Stimulated activated CD4-positive, alpha-beta T cell treated with anti-CD3 and anti-CD28 coated beads, TNF-alpha, amount 100 ng/mL, for 1 hour (primary cell): Measurements from ENCODE around the gene FOCAD.
"Not testable (repeated sequence)": the region's sequence is repeated elsewhere in the genome, so short reads cannot be mapped to it uniquely, and the experiment has no call there.

Experiments
- DNase-seq, 3 donors: peaks; one replicate each; pipeline ENCODE4 v3.0.0-alpha.2; 2020; ENCODE audit warnings: low read depth in 3 of 3, low spot score in 1 of 3

The FOCAD gene

DNA sequence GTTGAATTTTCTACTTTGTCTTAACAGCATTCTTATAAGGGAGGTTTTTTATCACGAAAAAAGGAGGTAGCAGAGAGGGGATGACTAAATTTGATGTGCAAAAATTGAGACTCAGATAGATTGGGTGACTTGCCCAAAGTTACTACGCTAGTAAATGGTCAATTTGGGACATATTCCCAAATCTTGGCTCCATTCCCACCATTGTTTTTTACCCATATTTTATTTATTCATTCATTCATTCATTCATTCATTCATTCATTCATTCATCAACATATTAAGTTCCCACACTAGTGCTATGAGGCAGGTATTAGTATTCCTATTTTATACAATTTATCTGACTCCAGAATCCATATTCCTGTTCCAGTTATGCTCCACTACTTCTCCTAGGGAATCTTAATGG lies 261.8 kb downstream of the FOCAD start:
- no peak for DNase-seq

- DNase-seq, result no peak
These were observed 264.6 kb downstream of the FOCAD start for GRCh38 chr9:20948703-20949102.

GRCh38 chr9:20950707-20951106 lies 266.6 kb downstream of the FOCAD start:
- DNase-seq, result no peak

- no peak for DNase-seq
These were observed 278.6 kb downstream of the FOCAD start for GRCh38 chr9:20962536-20963225.

GRCh38 chr9:20972684-20973083 lies 288.6 kb downstream of the FOCAD start:
- no peak for DNase-seq

DNA sequence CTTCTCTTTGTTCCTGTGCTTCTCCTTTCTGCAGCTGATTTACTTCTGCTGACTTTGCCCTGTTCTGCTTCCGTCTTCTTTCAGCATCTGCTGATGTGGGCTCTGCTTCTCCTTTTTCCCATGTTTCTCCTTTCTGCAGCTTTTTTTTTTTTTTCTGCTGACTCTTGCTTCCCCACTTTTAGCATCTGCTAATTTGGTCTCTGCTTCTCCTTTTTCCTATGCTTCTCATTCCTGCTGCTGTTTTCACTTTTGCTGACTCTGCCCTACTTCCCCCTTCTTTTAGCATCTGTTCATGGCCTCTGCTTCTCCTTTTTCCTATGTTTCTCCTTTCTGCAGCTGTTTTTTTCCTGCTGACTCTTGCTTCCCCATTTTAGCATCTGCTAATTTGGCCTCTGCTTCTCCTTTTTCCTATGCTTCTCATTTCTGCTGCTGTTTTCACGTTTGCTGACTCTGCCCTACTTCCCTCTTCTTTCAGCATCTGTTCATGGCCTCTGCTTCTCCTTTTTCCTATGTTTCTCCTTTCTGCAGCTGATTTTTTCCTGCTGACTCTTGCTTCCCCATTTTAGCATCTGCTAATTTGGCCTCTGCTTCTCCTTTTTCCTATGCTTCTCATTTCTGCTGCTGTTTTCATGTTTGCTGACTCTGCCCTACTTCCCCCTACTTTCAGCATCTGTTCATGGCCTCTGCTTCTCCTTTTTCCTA lies 289.3 kb downstream of the FOCAD start:
- not testable (repeated sequence) for DNase-seq

DNA sequence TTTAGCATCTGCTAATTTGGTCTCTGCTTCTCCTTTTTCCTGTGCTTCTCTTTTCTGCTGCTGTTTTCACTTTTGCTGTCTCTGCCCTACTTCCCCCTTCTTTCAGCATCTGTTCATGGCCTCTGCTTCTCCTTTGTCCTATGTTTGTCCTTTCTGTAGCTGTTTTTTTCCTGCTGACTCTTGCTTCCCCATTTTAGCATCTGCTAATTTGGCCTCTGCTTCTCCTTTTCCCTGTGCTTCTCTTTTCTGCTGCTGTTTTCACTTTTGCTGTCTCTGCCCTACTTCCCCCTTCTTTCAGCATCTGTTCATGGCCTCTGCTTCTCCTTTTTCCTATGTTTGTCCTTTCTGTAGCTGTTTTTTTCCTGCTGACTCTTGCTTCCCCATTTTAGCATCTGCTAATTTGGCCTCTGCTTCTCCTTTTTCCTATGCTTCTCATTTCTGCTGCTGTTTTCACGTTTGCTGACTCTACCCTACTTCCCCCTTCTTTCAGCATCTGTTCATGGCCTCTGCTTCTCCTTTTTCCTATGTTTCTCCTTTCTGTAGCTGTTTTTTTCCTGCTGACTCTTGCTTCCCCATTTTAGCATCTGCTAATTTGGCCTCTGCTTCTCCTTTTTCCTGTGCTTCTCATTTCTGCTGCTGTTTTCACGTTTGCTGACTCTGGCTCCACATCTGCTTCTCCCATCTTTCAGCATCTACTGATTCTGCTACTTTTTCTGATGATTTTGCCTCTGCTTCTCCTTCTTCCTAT lies 290.3 kb downstream of the FOCAD start:
- DNase-seq, result not testable (repeated sequence)

DNA sequence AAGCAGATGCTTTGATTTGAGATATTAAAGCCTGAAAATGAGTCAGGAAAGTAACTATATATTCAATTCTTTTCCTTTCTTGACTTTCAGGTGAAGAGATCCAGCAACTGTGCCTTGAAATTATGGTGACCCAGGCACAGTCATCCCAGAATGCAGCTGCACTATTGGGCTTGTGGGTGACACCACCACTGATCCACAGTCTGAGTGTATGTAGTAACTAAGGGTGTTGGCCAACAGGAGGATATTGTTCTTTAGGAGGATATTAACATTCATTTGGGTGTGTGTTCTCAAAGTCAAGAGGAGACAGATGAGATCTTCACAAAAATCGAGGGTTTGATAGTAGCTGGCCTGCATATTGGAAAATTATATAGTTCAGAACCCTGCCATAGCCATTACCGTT lies 294.2 kb downstream of the FOCAD start:
- DNase-seq, result no peak

GRCh38 chr9:20980832-20981455 lies 296.9 kb downstream of the FOCAD start:
- DNase-seq, result no peak

- DNase-seq, result no peak
These were observed 297.4 kb downstream of the FOCAD start for GRCh38 chr9:20981486-20981885.

GRCh38 chr9:20984506-20984905 lies 300.4 kb downstream of the FOCAD start:
- DNase-seq, result no peak

- DNase-seq, result no peak
These were observed 302.0 kb downstream of the FOCAD start for GRCh38 chr9:20985851-20986600.

- DNase-seq, result no peak
These were observed 303.5 kb downstream of the FOCAD start for GRCh38 chr9:20987521-20987920.

GRCh38 chr9:20988061-20988460 lies 304.0 kb downstream of the FOCAD start:
- DNase-seq, result no peak

- DNase-seq, result no peak
These were observed 304.7 kb downstream of the FOCAD start for GRCh38 chr9:20988671-20989315.

DNA sequence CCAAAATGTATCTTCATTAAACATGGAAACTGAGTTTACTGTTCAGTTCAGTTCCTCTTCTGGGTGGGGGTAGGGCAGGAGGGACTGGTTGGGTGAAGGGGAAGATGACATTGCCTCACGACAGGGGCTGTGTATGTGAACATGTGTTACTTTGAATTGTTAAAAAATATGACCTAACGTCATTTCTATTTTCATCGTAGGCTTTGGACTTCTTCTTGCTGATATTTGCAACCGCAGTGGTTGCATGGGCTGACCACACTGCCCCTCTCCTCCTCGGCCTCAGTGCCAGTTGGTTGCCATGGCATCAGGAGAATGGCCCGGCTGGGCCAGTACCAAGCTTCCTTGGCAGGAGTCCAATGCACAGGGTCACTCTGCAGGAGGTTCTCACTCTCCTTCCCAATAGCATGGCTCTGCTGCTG lies 305.9 kb downstream of the FOCAD start:
- DNase-seq, result no peak

DNA sequence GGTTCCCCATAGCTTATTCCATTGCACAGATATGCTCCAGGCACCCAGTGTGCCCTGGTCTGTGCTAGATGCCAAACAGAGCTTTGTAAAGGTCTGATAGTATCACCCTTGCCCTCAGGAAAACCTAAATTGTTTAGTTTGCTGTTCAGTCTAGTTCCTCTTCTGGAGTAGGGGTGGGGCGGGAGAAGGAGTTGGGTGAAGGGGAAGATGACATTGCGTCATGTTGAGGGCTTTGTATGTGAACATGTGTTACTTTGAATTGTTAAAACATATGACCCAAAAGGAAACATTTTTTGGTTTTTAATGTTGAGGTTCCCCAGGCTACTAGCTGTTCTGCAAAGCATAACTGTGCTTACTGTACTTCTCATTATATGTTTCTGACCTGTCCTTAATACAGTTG lies 306.8 kb downstream of the FOCAD start:
- no peak for DNase-seq

- no peak for DNase-seq
These were observed 310.4 kb downstream of the FOCAD start for GRCh38 chr9:20994486-20994885.

DNA sequence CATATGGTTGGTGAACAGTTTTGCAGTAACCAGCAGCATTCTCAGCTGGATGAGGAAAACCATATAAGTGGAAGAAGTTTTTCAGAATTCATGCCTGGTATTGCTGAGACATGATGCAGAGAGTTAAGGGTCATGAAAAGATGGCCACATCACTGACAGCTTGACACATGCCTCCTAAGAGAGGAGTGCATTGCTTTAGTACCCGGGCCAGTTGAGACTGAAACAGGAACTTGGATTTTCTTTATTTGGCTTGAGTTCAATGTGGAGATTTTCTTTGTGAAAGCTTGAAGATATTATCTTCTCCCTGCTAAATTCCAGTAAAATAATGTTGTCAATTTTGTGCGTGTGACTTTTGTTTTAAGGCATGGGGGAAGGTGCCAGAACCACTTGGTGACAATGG lies 311.6 kb downstream of the FOCAD start:
- no peak for DNase-seq

- no peak for DNase-seq
These were observed 312.8 kb downstream of the FOCAD start for GRCh38 chr9:20996809-20997208.
